ENCODE results near the gene KRTAP5-10.

KRTAP5-10 gene

GRCh38 chr11:71543866-71544265 lies 21.5 kb upstream of the KRTAP5-10 start:
- H3K9ac ChIP-seq (ENCODE audit: low read depth, low read length), result no peak overlapping the region
- 0 out of 2 replicates have a peak, but pooled peaks cover 3% of the 10 kb centered on the region for H3K9me3 ChIP-seq (ENCODE audit: control insufficient read depth, insufficient read depth, low read length)
- no peak overlapping the region for H3K4me3 ChIP-seq (ENCODE audit: low read depth, low read length)
- no peak overlapping the region for H3K27ac ChIP-seq (ENCODE audit: low read depth, low read length)
- H3K36me3 ChIP-seq (ENCODE audit: control insufficient read depth, insufficient read depth, low read length), result no peaks in the 10 kb centered on the region
- H3K4me1 ChIP-seq (ENCODE audit: control insufficient read depth, insufficient read depth, low read length), result peaks cover 6% of the 10 kb centered on the region; the same call in 1 of the 2 replicates
- H3K27me3 ChIP-seq (ENCODE audit: control insufficient read depth, insufficient read depth, low read length), result no peaks in the 10 kb centered on the region

DNA sequence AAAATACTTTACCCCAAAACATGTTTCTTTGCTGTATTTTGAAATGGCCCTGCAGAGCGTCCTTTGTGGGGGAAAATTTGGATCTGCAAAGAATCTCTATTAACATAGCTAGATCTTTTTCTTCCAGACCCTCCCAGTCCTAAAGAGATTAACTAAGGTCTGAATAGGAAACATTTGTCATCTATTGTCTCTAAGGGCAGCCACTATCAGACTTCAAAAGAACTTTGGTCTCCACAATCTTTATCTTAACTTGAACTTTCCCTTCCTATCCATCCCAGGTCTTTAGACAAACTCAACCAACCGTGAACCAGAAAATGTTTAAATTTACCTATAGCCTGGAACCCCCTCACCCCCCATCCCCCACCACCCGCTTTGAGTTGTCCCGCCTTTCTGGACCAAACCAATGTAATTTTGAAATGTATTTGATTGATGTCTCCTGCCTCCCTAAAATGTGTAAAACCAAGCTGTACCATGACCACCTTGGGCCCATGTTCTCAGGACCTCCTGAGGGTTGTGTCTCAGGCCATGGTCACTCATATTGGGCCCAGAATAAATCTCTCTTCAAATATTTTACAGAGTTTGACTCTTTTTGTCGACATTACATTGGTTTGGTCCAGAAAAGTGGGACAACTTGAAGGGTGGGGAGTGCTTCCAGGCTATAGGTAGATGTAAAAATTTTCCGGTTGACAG lies 20.7 kb upstream of the KRTAP5-10 start:
- H3K4me3 ChIP-seq (ENCODE audit: low read depth, low read length), result no peak overlapping the region
- H3K9me3 ChIP-seq (ENCODE audit: control insufficient read depth, insufficient read depth, low read length), result 0 out of 2 replicates have a peak, but pooled peaks cover 3% of the 10 kb centered on the region
- H3K9ac ChIP-seq (ENCODE audit: low read depth, low read length), result no peak overlapping the region
- H3K27ac ChIP-seq (ENCODE audit: low read depth, low read length), result peak overlapping the region; percentile 52
- H3K27me3 ChIP-seq (ENCODE audit: control insufficient read depth, insufficient read depth, low read length), result no peaks in the 10 kb centered on the region
- no peaks in the 10 kb centered on the region for H3K36me3 ChIP-seq (ENCODE audit: control insufficient read depth, insufficient read depth, low read length)
- peaks cover 6% of the 10 kb centered on the region; the same call in 1 of the 2 replicates for H3K4me1 ChIP-seq (ENCODE audit: control insufficient read depth, insufficient read depth, low read length)

GRCh38 chr11:71545405-71545966 lies 19.9 kb upstream of the KRTAP5-10 start:
- H3K4me3 ChIP-seq (ENCODE audit: low read depth, low read length), result no peak overlapping the region
- no peaks in the 10 kb centered on the region for H3K27me3 ChIP-seq (ENCODE audit: control insufficient read depth, insufficient read depth, low read length)
- H3K27ac ChIP-seq (ENCODE audit: low read depth, low read length), result no peak overlapping the region
- H3K9ac ChIP-seq (ENCODE audit: low read depth, low read length), result no peak overlapping the region
- peaks cover 6% of the 10 kb centered on the region; the same call in 1 of the 2 replicates for H3K4me1 ChIP-seq (ENCODE audit: control insufficient read depth, insufficient read depth, low read length)
- 0 out of 2 replicates have a peak, but pooled peaks cover 3% of the 10 kb centered on the region for H3K9me3 ChIP-seq (ENCODE audit: control insufficient read depth, insufficient read depth, low read length)
- no peaks in the 10 kb centered on the region for H3K36me3 ChIP-seq (ENCODE audit: control insufficient read depth, insufficient read depth, low read length)

DNA sequence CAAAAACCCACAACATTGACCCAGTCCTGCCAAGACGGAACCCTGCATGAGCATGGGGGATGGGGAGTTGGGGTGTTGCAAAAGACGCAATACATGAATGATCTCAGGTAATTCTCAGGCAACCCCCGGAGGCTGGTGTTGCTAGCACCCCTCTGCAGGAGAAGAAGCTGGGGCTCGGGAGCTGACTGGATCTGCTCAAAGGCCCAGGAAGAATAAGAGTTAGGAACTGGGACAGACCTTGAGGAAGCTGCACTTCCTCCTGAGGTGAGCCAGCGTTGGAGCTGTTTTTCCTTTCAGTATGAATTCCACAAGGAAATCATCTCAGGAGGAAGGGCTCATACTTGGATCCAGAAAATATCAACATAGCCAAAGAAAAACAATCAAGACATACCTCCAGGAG lies 17.2 kb upstream of the KRTAP5-10 start, which contains the start of gene KRTAP5-9:
Gene KRTAP5-9, plus strand, starts transcription at position 301 of the 400 bp plus-strand sequence. CDS start 238 bp downstream, outside the sequence.
- Histone ChIP-seq H3K27ac (ENCODE audit: low read depth, low read length) (no peak within 1 kb of the TSS), H3K27me3 (ENCODE audit: control insufficient read depth, insufficient read depth, low read length) (no peaks in the 10 kb centered on the region), H3K9ac (ENCODE audit: low read depth, low read length) (no peak within 1 kb of the TSS), H3K4me3 (ENCODE audit: low read depth, low read length) (no peak within 1 kb of the TSS), H3K4me1 (ENCODE audit: control insufficient read depth, insufficient read depth, low read length) (peaks cover 6% of the 10 kb centered on the region; the same call in 1 of the 2 replicates), H3K36me3 (ENCODE audit: control insufficient read depth, insufficient read depth, low read length) (no peaks in the 10 kb centered on the region), H3K9me3 (ENCODE audit: control insufficient read depth, insufficient read depth, low read length) (0 out of 2 replicates have a peak, but pooled peaks cover 3% of the 10 kb centered on the region)

DNA sequence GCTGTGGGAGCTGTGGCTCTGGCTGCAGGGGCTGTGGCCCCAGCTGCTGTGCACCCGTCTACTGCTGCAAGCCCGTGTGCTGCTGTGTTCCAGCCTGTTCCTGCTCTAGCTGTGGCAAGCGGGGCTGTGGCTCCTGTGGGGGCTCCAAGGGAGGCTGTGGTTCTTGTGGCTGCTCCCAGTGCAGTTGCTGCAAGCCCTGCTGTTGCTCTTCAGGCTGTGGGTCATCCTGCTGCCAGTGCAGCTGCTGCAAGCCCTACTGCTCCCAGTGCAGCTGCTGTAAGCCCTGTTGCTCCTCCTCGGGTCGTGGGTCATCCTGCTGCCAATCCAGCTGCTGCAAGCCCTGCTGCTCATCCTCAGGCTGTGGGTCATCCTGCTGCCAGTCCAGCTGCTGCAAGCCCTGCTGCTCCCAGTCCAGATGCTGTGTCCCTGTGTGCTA lies 16.6 kb upstream of the KRTAP5-10 start:
- H3K9ac ChIP-seq (ENCODE audit: low read depth, low read length), result no peak overlapping the region
- no peak overlapping the region for H3K4me3 ChIP-seq (ENCODE audit: low read depth, low read length)
- H3K9me3 ChIP-seq (ENCODE audit: control insufficient read depth, insufficient read depth, low read length), result 0 out of 2 replicates have a peak, but pooled peaks cover 3% of the 10 kb centered on the region
- no peaks in the 10 kb centered on the region for H3K27me3 ChIP-seq (ENCODE audit: control insufficient read depth, insufficient read depth, low read length)
- no peak overlapping the region for H3K27ac ChIP-seq (ENCODE audit: low read depth, low read length)
- no peaks in the 10 kb centered on the region for H3K36me3 ChIP-seq (ENCODE audit: control insufficient read depth, insufficient read depth, low read length)
- peaks cover 6% of the 10 kb centered on the region; the same call in 1 of the 2 replicates for H3K4me1 ChIP-seq (ENCODE audit: control insufficient read depth, insufficient read depth, low read length)

DNA sequence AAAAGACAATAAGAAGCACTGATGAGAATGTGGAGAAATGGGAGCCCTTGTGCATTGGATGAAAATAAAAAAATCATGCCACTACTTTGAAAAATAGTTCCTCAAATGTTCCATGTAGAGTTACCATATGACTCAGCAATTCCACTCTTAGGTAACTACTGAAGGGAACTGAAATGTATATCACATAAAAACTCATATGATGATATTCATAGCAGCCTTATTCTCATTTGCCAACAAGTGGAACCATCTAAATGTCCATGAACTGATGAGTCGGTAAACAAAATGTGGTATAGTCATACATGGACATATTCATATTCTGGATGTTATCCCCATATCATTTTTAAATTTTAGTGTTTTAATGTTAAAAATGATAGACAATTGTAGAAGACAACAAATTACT lies 13.7 kb upstream of the KRTAP5-10 start:
- Histone ChIP-seq H3K27me3 (ENCODE audit: control insufficient read depth, insufficient read depth, low read length) (no peaks in the 10 kb centered on the region), H3K9ac (ENCODE audit: low read depth, low read length) (no peak overlapping the region), H3K4me3 (ENCODE audit: low read depth, low read length) (no peak overlapping the region), H3K9me3 (ENCODE audit: control insufficient read depth, insufficient read depth, low read length) (no peaks in the 10 kb centered on the region), H3K36me3 (ENCODE audit: control insufficient read depth, insufficient read depth, low read length) (no peaks in the 10 kb centered on the region), H3K27ac (ENCODE audit: low read depth, low read length) (no peak overlapping the region), H3K4me1 (ENCODE audit: control insufficient read depth, insufficient read depth, low read length) (no peaks in the 10 kb centered on the region)

GRCh38 chr11:71554996-71555395 lies 10.4 kb upstream of the KRTAP5-10 start:
- no peak overlapping the region for H3K4me3 ChIP-seq (ENCODE audit: low read depth, low read length)
- no peaks in the 10 kb centered on the region for H3K9me3 ChIP-seq (ENCODE audit: control insufficient read depth, insufficient read depth, low read length)
- no peak overlapping the region for H3K9ac ChIP-seq (ENCODE audit: low read depth, low read length)
- H3K4me1 ChIP-seq (ENCODE audit: control insufficient read depth, insufficient read depth, low read length), result no peaks in the 10 kb centered on the region
- no peaks in the 10 kb centered on the region for H3K36me3 ChIP-seq (ENCODE audit: control insufficient read depth, insufficient read depth, low read length)
- H3K27ac ChIP-seq (ENCODE audit: low read depth, low read length), result no peak overlapping the region
- no peaks in the 10 kb centered on the region for H3K27me3 ChIP-seq (ENCODE audit: control insufficient read depth, insufficient read depth, low read length)

GRCh38 chr11:71555508-71555907 lies 9.9 kb upstream of the KRTAP5-10 start:
- Histone ChIP-seq H3K4me1 (ENCODE audit: control insufficient read depth, insufficient read depth, low read length) (no peaks in the 10 kb centered on the region), H3K4me3 (ENCODE audit: low read depth, low read length) (no peak overlapping the region), H3K9ac (ENCODE audit: low read depth, low read length) (no peak overlapping the region), H3K27me3 (ENCODE audit: control insufficient read depth, insufficient read depth, low read length) (no peaks in the 10 kb centered on the region), H3K36me3 (ENCODE audit: control insufficient read depth, insufficient read depth, low read length) (no peaks in the 10 kb centered on the region), H3K27ac (ENCODE audit: low read depth, low read length) (no peak overlapping the region), H3K9me3 (ENCODE audit: control insufficient read depth, insufficient read depth, low read length) (no peaks in the 10 kb centered on the region)

- no peaks in the 10 kb centered on the region for H3K9me3 ChIP-seq (ENCODE audit: control insufficient read depth, insufficient read depth, low read length)
- H3K9ac ChIP-seq (ENCODE audit: low read depth, low read length), result no peak overlapping the region
- H3K27me3 ChIP-seq (ENCODE audit: control insufficient read depth, insufficient read depth, low read length), result no peaks in the 10 kb centered on the region
- no peak overlapping the region for H3K27ac ChIP-seq (ENCODE audit: low read depth, low read length)
- H3K4me3 ChIP-seq (ENCODE audit: low read depth, low read length), result no peak overlapping the region
- no peaks in the 10 kb centered on the region for H3K36me3 ChIP-seq (ENCODE audit: control insufficient read depth, insufficient read depth, low read length)
- H3K4me1 ChIP-seq (ENCODE audit: control insufficient read depth, insufficient read depth, low read length), result no peaks in the 10 kb centered on the region
Measured at GRCh38 chr11:71556018-71556417, 9.3 kb upstream of the KRTAP5-10 start.

- Histone ChIP-seq H3K27ac (ENCODE audit: low read depth, low read length) (no peak overlapping the region), H3K4me3 (ENCODE audit: low read depth, low read length) (no peak overlapping the region), H3K4me1 (ENCODE audit: control insufficient read depth, insufficient read depth, low read length) (no peaks in the 10 kb centered on the region), H3K27me3 (ENCODE audit: control insufficient read depth, insufficient read depth, low read length) (no peaks in the 10 kb centered on the region), H3K36me3 (ENCODE audit: control insufficient read depth, insufficient read depth, low read length) (no peaks in the 10 kb centered on the region), H3K9me3 (ENCODE audit: control insufficient read depth, insufficient read depth, low read length) (no peaks in the 10 kb centered on the region), H3K9ac (ENCODE audit: low read depth, low read length) (no peak overlapping the region)
Measured at GRCh38 chr11:71557257-71557656, 8.1 kb upstream of the KRTAP5-10 start.

- no peak overlapping the region for H3K27ac ChIP-seq (ENCODE audit: low read depth, low read length)
- no peak overlapping the region for H3K4me3 ChIP-seq (ENCODE audit: low read depth, low read length)
- no peaks in the 10 kb centered on the region for H3K27me3 ChIP-seq (ENCODE audit: control insufficient read depth, insufficient read depth, low read length)
- no peak overlapping the region for H3K9ac ChIP-seq (ENCODE audit: low read depth, low read length)
- no peaks in the 10 kb centered on the region for H3K36me3 ChIP-seq (ENCODE audit: control insufficient read depth, insufficient read depth, low read length)
- no peaks in the 10 kb centered on the region for H3K9me3 ChIP-seq (ENCODE audit: control insufficient read depth, insufficient read depth, low read length)
- no peaks in the 10 kb centered on the region for H3K4me1 ChIP-seq (ENCODE audit: control insufficient read depth, insufficient read depth, low read length)
Measured at GRCh38 chr11:71558996-71559395, 6.4 kb upstream of the KRTAP5-10 start.

All from HUES48 (cell line).